Endothelial cell of umbilical vein (primary cell): ENCODE measurements around the gene KIAA0930. TPM values are rescaled to one million over a fixed set of nuclear protein-coding genes. Genes with fewer than 3 reads are reported as not detected.

ENCODE experiments used
- BruUV-seq: library from RNA; stranded (reverse); fragments of 400-500 nt; replicated peaks from 2 replicates; lab custom pipeline; 2021; lab: Mats Ljungman, UMichigan
- CTCF ChIA-PET: fragments of 300-600, 350-600 bp; sonication (Branson Sonifier 250); formaldehyde crosslinking; loops from one replicate; lab custom pipeline; 2021; ENCODE audit warnings: antibody characterized with exemption, inconsistent platforms; lab: Charles Lee
- POLR2A ChIA-PET: fragments of 300-600, 350-600 bp; sonication (Branson Sonifier 250); formaldehyde crosslinking; loops from one replicate; lab custom pipeline; 2021; ENCODE audit warnings: antibody characterized with exemption, inconsistent platforms; lab: Charles Lee
- DNase-seq: peaks from one replicate; pipeline ENCODE4 v3.0.0-alpha.2; 2011; ENCODE audit warnings: low read depth, low spot score
- FAIRE-seq: peaks from 2 replicates; lab custom pipeline; 2011; peaks lifted over from hg19 to GRCh38; lab: Jason Lieb, UNC
- H2AFZ ChIP-seq: 2 replicates; pipeline ENCODE4 v1.6.0; 2012; ENCODE audit warnings: low read depth, low read length, control low read depth, inconsistent platforms
- H3K27ac ChIP-seq: 2 replicates; pipeline ENCODE4 v1.5.1; 2011; ENCODE audit warnings: low read depth, mild to moderate bottlenecking, control low read depth, low read length, moderate library complexity; ENCODE audit not compliant: insufficient read depth
- H3K27me3 ChIP-seq, 2 experiments: 2 replicates each; pipeline versions ENCODE4 v1.6.0 to v1.6.1; 2011; ENCODE audit warnings: low read length in 2 of 2, mixed read lengths in 1 of 2; ENCODE audit not compliant: control insufficient read depth in 2 of 2, insufficient read depth in 2 of 2
- H3K36me3 ChIP-seq, 2 experiments: 2 replicates in 1 of 2; 3 replicates in 1 of 2; pipeline ENCODE4 v1.5.1; 2011; ENCODE audit warnings: low read length in 2 of 2, mild to moderate bottlenecking in 1 of 2, moderate library complexity in 1 of 2; ENCODE audit not compliant: control insufficient read depth in 2 of 2, insufficient read depth in 2 of 2; ENCODE audit errors: extremely low read depth in 1 of 2
- H3K4me1 ChIP-seq: 3 replicates; pipeline ENCODE4 v1.5.1; 2011; ENCODE audit warnings: mild to moderate bottlenecking, low read length; ENCODE audit not compliant: control insufficient read depth, insufficient read depth; ENCODE audit errors: extremely low read depth
- H3K4me2 ChIP-seq: 2 replicates; pipeline ENCODE4 v1.6.1; 2011; ENCODE audit warnings: low read length, control low read depth, mixed read lengths; ENCODE audit not compliant: insufficient read depth
- H3K4me3 ChIP-seq, 3 experiments: fragments of 200-600 bp in 1 of 3; sonication (generic), shearing (Covaris generic) in 1 of 3; replicated peaks in 1 of 3; 2 replicates each; pipeline ENCODE4 v1.5.1; 2011 to 2016; ENCODE audit warnings: control low read depth in 3 of 3, low read length in 3 of 3, mild to moderate bottlenecking in 2 of 3, inconsistent platforms in 1 of 3, low read depth in 1 of 3, moderate library complexity in 1 of 3; ENCODE audit not compliant: insufficient read depth in 1 of 3
- H3K79me2 ChIP-seq: 2 replicates; pipeline ENCODE4 v1.6.0; 2012; ENCODE audit warnings: low read length, inconsistent platforms; ENCODE audit not compliant: control insufficient read depth, insufficient read depth
- H3K9ac ChIP-seq: replicated peaks from 2 replicates; pipeline ENCODE3; 2011; ENCODE audit warnings: low read length, control low read depth; ENCODE audit not compliant: insufficient read depth; ENCODE audit errors: extremely low read depth
- H3K9me1 ChIP-seq: replicated peaks from 3 replicates; pipeline ENCODE4 v1.6.0; 2011; ENCODE audit warnings: mild to moderate bottlenecking, low read length; ENCODE audit not compliant: control insufficient read depth, insufficient read depth; ENCODE audit errors: extremely low read depth
- H3K9me3 ChIP-seq: replicated peaks from 2 replicates; pipeline ENCODE4 v1.5.1; 2012; ENCODE audit warnings: low read length, inconsistent platforms; ENCODE audit not compliant: control insufficient read depth, insufficient read depth
- H4K20me1 ChIP-seq: replicated peaks from 2 replicates; pipeline ENCODE3; 2011; ENCODE audit warnings: mild to moderate bottlenecking, low read length; ENCODE audit not compliant: control insufficient read depth, insufficient read depth; ENCODE audit errors: extremely low read depth
- EZH2 ChIP-seq: IDR thresholded peaks from 2 replicates; pipeline ENCODE4 v1.6.1; 2012; ENCODE audit warnings: borderline replicate concordance, low read depth, mild to moderate bottlenecking, moderate library complexity, low read length, inconsistent platforms; ENCODE audit not compliant: severe bottlenecking
- FOS ChIP-seq: IDR thresholded peaks from 2 replicates; pipeline ENCODE4 v1.6.1; 2011; ENCODE audit warnings: mild to moderate bottlenecking, low read length, moderate library complexity, borderline replicate concordance; ENCODE audit not compliant: insufficient read depth
- GATA2 ChIP-seq: IDR thresholded peaks from 2 replicates; pipeline ENCODE4 v1.7.0; 2011; ENCODE audit warnings: low read depth, mild to moderate bottlenecking, moderate library complexity, mixed read lengths, low read length; ENCODE audit not compliant: insufficient read length, insufficient read depth
- JUN ChIP-seq: IDR thresholded peaks from 2 replicates; pipeline ENCODE4 v1.6.1; 2011; ENCODE audit warnings: borderline replicate concordance, low read depth; ENCODE audit not compliant: insufficient read length, insufficient read depth
- MAX ChIP-seq: IDR thresholded peaks from 2 replicates; pipeline ENCODE4 v1.6.1; 2011; ENCODE audit not compliant: insufficient read depth, insufficient read length
- MYC ChIP-seq: IDR thresholded peaks from one replicate; pipeline ENCODE4 v1.6.1; 2011; ENCODE audit warnings: mild to moderate bottlenecking, low read depth, low read length
- POLR2A ChIP-seq: IDR thresholded peaks from 2 replicates; pipeline ENCODE4 v1.6.1; 2012; ENCODE audit warnings: low read depth, mild to moderate bottlenecking, control low read depth, low read length
- POLR2AphosphoS5 ChIP-seq: IDR thresholded peaks from 2 replicates; pipeline ENCODE4 v1.6.1; 2012; ENCODE audit warnings: low read depth, mild to moderate bottlenecking, control low read depth, low read length, moderate library complexity; ENCODE audit not compliant: insufficient read depth
- dilution Hi-C: fragments of 300-500 bp; cut with MboI; formaldehyde crosslinking; loops from one replicate; pipeline ENCODE4 v1.15.0; 2019; ENCODE audit warnings: low sequenced_read_pairs; ENCODE audit not compliant: extremely low pct_ligation_motif_present
- intact Hi-C: fragments of 100-400 bp; cut with micrococcal nuclease; formaldehyde crosslinking; loops from one replicate; pipeline ENCODE4 v1.10.0; 2022
- polyA plus RNA-seq, 4 experiments: library from polyadenylated mRNA; depleted of rRNA in 3 of 4; stranded (reverse) in 3 of 4; unstranded in 1 of 4; fragments of >200 nt; gene quantifications; 2 replicates each; pipeline versions ENCODE4 v1.2.1 to v1.2.3, GENCODE V29; 2011 to 2012; ENCODE audit warnings: missing spikeins in 1 of 4
- total RNA-seq: library from RNA; stranded (reverse); gene quantifications from 2 replicates; pipeline ENCODE4 v1.2.3, GENCODE V29; 2021
- TF ChIP-seq, protein P1 (sequence below), 2 donors: IDR thresholded peaks; 1 replicate in 1 of 2; 2 replicates in 1 of 2; pipeline ENCODE4 v1.5.1; 2011; ENCODE audit warnings: low read length in 2 of 2, mild to moderate bottlenecking in 2 of 2, moderate library complexity in 2 of 2, control low read depth in 1 of 2, inconsistent platforms in 1 of 2, low read depth in 1 of 2; ENCODE audit not compliant: insufficient read depth in 1 of 2; ENCODE audit errors: extremely low read depth in 1 of 2

KIAA0930 gene
- total and polyA plus RNA-seq, 2 donors (not counting 3 experiments of a cell fraction or from before 2014, with no cell fraction given): 37.9 to 53.6 TPM

DNA sequence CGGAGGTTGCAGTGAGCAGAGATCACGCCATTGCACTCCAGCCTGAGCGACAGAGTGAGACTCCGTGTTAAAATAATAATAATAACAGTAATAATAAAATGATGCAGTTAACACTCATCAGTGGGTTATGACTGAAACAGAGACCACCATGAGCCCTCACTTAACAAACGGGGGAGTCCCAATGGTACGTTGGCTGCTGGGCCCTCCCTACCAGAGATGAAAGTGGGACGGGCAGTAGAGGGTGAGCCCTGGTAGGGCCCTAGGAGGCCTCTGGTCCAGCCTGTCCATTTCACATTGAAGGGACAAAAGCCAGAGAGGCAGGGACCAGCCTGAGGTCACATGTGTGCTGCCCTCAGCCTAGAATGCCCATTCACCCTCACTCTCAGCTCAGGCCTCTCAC, 13.7 kb upstream of the KIAA0930 start:
- ChIA-PET CTCF (interaction anchor here (2.8 kb wide), 1 partner anchor 8 kb away, joined by 10 read pairs; no protein-coding TSS in a partner anchor), POLR2A (no interaction called here)

More for the DNA sequence above, 13.7 kb upstream of the KIAA0930 start:
- dilution Hi-C loops (no loop called here), intact Hi-C loops (no loop called here)
- Histone ChIP-seq H3K4me1 (no peaks in the 10 kb centered on the region), H3K4me3 (no peak overlapping the region), H4K20me1 (no peaks in the 10 kb centered on the region), H2AFZ (no peak overlapping the region), H3K27me3 (no peaks in the 10 kb centered on the region), H3K27ac (no peak overlapping the region), H3K36me3 (no peaks in the 10 kb centered on the region), H3K79me2 (no peaks in the 10 kb centered on the region), H3K4me2 (no peak overlapping the region), H3K9me1 (no peaks in the 10 kb centered on the region), H3K9me3 (no peaks in the 10 kb centered on the region), H3K9ac (no peak overlapping the region)
- no TSS peak for BruUV-seq
- DNase-seq (no peak), FAIRE-seq (no peak)
- no peak for TF ChIP-seq FOS
- TF ChIP-seq POLR2A: no peak
- no peak for TF ChIP-seq JUN
- TF ChIP-seq GATA2: no peak
- TF ChIP-seq MAX: no peak
- no peak for TF ChIP-seq MYC
- no peak for TF ChIP-seq POLR2AphosphoS5
- TF ChIP-seq, protein P1, sequence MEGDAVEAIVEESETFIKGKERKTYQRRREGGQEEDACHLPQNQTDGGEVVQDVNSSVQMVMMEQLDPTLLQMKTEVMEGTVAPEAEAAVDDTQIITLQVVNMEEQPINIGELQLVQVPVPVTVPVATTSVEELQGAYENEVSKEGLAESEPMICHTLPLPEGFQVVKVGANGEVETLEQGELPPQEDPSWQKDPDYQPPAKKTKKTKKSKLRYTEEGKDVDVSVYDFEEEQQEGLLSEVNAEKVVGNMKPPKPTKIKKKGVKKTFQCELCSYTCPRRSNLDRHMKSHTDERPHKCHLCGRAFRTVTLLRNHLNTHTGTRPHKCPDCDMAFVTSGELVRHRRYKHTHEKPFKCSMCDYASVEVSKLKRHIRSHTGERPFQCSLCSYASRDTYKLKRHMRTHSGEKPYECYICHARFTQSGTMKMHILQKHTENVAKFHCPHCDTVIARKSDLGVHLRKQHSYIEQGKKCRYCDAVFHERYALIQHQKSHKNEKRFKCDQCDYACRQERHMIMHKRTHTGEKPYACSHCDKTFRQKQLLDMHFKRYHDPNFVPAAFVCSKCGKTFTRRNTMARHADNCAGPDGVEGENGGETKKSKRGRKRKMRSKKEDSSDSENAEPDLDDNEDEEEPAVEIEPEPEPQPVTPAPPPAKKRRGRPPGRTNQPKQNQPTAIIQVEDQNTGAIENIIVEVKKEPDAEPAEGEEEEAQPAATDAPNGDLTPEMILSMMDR (IDR thresholded peaks at IDR 0.05; ENCODE audit: extremely low read depth in 1 of 2, insufficient read depth in 1 of 2, low read depth in 1 of 2, low read length in 2 of 2): no peak
- TF ChIP-seq EZH2: no peak
